Measurements from ENCODE around the gene PTPRM. TPM values are rescaled to one million over a fixed set of nuclear protein-coding genes. Genes with fewer than 3 reads are reported as not detected.

The PTPRM gene
- total and polyA plus RNA-seq, 2 of the 4 experiments (the other 2 are of a cell fraction): 28.3 to 51.2 TPM

DNA sequence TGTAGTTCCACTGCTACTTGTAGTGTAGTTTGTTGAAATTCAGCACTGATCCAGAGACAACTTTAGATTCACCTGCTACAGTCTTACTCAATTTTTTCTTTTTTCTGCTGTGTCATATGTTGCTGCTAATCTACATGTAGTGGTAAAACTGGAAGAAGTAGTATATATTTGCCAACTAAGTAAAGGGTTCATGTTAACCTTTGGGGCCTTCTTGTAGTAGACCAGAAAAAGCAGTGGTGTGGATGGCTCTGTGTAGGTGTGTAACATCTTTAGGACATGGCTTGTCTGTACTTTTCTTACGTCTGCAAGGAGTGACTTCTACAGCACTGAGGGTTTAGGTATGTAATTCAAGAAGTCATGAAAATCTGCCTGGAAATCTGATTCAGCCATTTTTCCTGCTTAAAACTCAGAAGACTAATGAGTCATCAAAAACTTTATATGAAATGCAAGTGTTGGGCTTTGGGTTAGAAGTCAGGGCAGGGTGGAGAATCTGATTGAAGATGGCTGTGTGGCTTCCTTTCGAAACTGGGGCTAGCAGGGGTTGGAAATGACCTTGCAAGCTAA is 8.4 kb downstream of the PTPRM start (continued):
- no peak for TF ChIP-seq RFX5 (IDR thresholded peaks at IDR 0.05; ENCODE audit: low read depth, low read length)
- 0 out of 2 replicates have a peak, but pooled peaks have one; percentile 53 for TF ChIP-seq FOS (IDR thresholded peaks at IDR 0.05; ENCODE audit: low read depth, low read length)

DNA sequence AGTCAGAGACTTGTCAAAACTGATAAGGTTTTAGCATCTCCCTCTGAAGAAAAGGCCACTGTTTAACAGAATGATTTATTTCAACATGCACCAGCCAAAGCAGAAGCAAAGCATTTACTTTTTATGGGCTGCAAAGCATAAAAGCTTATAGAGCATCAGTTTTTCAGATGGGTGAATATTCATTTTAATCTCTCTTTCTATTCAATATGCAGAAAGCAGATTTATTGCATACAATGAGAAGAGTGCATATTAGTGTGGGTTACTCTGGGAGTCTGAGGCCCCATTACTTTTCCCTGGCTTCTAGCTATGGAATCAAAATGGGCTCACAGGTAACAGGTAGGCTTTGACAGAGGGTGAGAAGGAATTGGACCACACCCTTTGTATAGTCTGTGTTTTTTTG is 9.0 kb downstream of the PTPRM start:
- peak overlapping the region; percentile 91 for H3K4ac ChIP-seq (ENCODE audit: low read depth, low read length)
- no peaks in the 10 kb centered on the region for H3K9me3 ChIP-seq (ENCODE audit: control insufficient read depth, insufficient read depth, low read length)
- dilution Hi-C loops (cut with HindIII; ENCODE audit: low sequenced_read_pairs, unreplicated experiment): no loop called here
- intact Hi-C loops (cut with micrococcal nuclease): loop anchor here (5.0 to 10.0 kb wide), 3 partner anchors 41 to 1041 kb away; no protein-coding TSS in a partner anchor
- peak overlapping the region; percentile 51 to 81; a peak in 3 of 4 replicates for H4K8ac ChIP-seq (ENCODE audit: low read depth in 2 of 2, low read length in 2 of 2)
- in situ Hi-C loops (cut with MboI; ENCODE audit: low sequenced_read_pairs): loop anchor here (25.0 kb wide), 1 partner anchor 336 kb away; no protein-coding TSS in a partner anchor
- H3K56ac ChIP-seq (ENCODE audit: extremely low read depth, insufficient read depth, low read length): peak overlapping the region; percentile 8; the same call in 1 of the 2 replicates
- DNase-seq: no peak
- no peak overlapping the region for H2AK9ac ChIP-seq (replicated peaks; ENCODE audit: low read depth, low read length, poor library complexity)
- peak overlapping the region; percentile 84; the same call in 1 of the 2 replicates for H3K23ac ChIP-seq (ENCODE audit: low read depth, low read length)
- H3K4me1 ChIP-seq (ENCODE audit: control insufficient read depth, insufficient read depth, low read length): peaks cover 29% of the 10 kb centered on the region
- H3K27me3 ChIP-seq (ENCODE audit: control insufficient read depth, insufficient read depth, low read length): no peaks in the 10 kb centered on the region
- ChIA-PET POLR2A (ENCODE audit: unreplicated experiment) (no interaction called here), CTCF (interaction anchor here (1.0 kb wide), 1 partner anchor 9 kb away, joined by 3 read pairs; no protein-coding TSS in a partner anchor)
- H3K36me3 ChIP-seq (ENCODE audit: control insufficient read depth, insufficient read depth, low read length): no peaks in the 10 kb centered on the region
- peak overlapping the region; percentile 93 for H2BK120ac ChIP-seq (ENCODE audit: low read depth, low read length)
- BruUV-seq (replicated peaks): no TSS peak
- H4K91ac ChIP-seq (ENCODE audit: insufficient read depth, low read depth, low read length): peak overlapping the region; percentile 86
- peaks cover 7% of the 10 kb centered on the region for H4K20me1 ChIP-seq (ENCODE audit: insufficient read depth, low read length)
- H2BK5ac ChIP-seq (ENCODE audit: low read depth, low read length, poor library complexity, severe bottlenecking): peak overlapping the region; percentile 90
- H3K4me2 ChIP-seq (ENCODE audit: low read depth, low read length): peak overlapping the region; percentile 37; the same call in 1 of the 2 replicates
- peak overlapping the region; percentile 72; the same call in 1 of the 2 replicates for H3K27ac ChIP-seq (ENCODE audit: insufficient read depth, low read length)
- H4K5ac ChIP-seq (ENCODE audit: low read depth, low read length): peak overlapping the region; percentile 3; the same call in 1 of the 2 replicates
- H3K18ac ChIP-seq (ENCODE audit: low read depth, low read length): peak overlapping the region; percentile 59; the same call in 1 of the 2 replicates
- H2AFZ ChIP-seq (replicated peaks; ENCODE audit: low read length, poor library complexity): no peak overlapping the region
- no peak overlapping the region for H3K9ac ChIP-seq (ENCODE audit: low read depth, low read length)
- peak overlapping the region; percentile 34; the same call in 1 of the 2 replicates for H3K14ac ChIP-seq (replicated peaks; ENCODE audit: low read depth, low read length)
- peak overlapping the region; percentile 85 for H2BK20ac ChIP-seq (ENCODE audit: low read depth, low read length)
- no peak overlapping the region for H3K4me3 ChIP-seq (ENCODE audit: insufficient read depth, low read depth, low read length)
- ATAC-seq (ENCODE audit: low read depth): no peak
- peak overlapping the region; percentile 68; the same call in 2 of the 3 replicates for H2BK15ac ChIP-seq (ENCODE audit: low read depth, low read length)
- peak overlapping the region; percentile 92; the same call in 1 of the 2 replicates for H2AK5ac ChIP-seq (ENCODE audit: low read depth, low read length)
- peaks cover 20% of the 10 kb centered on the region for H3K9me1 ChIP-seq (ENCODE audit: insufficient read depth, low read length)
- H3K79me1 ChIP-seq (ENCODE audit: low read depth in 1 of 2, low read length in 2 of 2): peaks cover 12 to 68% of the 10 kb centered on the region in 2 experiments
- TF ChIP-seq RFX5 (IDR thresholded peaks at IDR 0.05; ENCODE audit: low read depth, low read length): no peak
- TF ChIP-seq, protein P1, sequence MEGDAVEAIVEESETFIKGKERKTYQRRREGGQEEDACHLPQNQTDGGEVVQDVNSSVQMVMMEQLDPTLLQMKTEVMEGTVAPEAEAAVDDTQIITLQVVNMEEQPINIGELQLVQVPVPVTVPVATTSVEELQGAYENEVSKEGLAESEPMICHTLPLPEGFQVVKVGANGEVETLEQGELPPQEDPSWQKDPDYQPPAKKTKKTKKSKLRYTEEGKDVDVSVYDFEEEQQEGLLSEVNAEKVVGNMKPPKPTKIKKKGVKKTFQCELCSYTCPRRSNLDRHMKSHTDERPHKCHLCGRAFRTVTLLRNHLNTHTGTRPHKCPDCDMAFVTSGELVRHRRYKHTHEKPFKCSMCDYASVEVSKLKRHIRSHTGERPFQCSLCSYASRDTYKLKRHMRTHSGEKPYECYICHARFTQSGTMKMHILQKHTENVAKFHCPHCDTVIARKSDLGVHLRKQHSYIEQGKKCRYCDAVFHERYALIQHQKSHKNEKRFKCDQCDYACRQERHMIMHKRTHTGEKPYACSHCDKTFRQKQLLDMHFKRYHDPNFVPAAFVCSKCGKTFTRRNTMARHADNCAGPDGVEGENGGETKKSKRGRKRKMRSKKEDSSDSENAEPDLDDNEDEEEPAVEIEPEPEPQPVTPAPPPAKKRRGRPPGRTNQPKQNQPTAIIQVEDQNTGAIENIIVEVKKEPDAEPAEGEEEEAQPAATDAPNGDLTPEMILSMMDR (conservative IDR thresholded peaks at IDR 0.05; ENCODE audit: low read depth, low read length): no peak
- TF ChIP-seq CEBPB (IDR thresholded peaks at IDR 0.05; ENCODE audit: low read depth, low read length): no peak
- TF ChIP-seq MAZ (IDR thresholded peaks at IDR 0.05; ENCODE audit: borderline replicate concordance, low read depth, low read length): no peak
- no peak for TF ChIP-seq CHD1 (IDR thresholded peaks at IDR 0.05; ENCODE audit: low read depth, low read length)
- no peak for TF ChIP-seq FOS (IDR thresholded peaks at IDR 0.05; ENCODE audit: low read depth, low read length)
- no peak for TF ChIP-seq NFE2L2 (IDR thresholded peaks at IDR 0.05; ENCODE audit: low read depth, low read length)
- TF ChIP-seq MAFK (IDR thresholded peaks at IDR 0.05; ENCODE audit: low read depth, low read length): no peak
- no peak for TF ChIP-seq BHLHE40 (IDR thresholded peaks at IDR 0.05; ENCODE audit: low read depth, low read length)
- no peak for TF ChIP-seq SMC3 (IDR thresholded peaks at IDR 0.05; ENCODE audit: low read depth, low read length)
- no peak for TF ChIP-seq MXI1 (IDR thresholded peaks at IDR 0.05; ENCODE audit: borderline replicate concordance, low read depth, low read length)
- TF ChIP-seq, protein P2, sequence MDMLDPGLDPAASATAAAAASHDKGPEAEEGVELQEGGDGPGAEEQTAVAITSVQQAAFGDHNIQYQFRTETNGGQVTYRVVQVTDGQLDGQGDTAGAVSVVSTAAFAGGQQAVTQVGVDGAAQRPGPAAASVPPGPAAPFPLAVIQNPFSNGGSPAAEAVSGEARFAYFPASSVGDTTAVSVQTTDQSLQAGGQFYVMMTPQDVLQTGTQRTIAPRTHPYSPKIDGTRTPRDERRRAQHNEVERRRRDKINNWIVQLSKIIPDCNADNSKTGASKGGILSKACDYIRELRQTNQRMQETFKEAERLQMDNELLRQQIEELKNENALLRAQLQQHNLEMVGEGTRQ (IDR thresholded peaks at IDR 0.05; ENCODE audit: low read depth, low read length): no peak
